ENCODE results near the gene TUBA4B. TPM values are rescaled to one million over a fixed set of nuclear protein-coding genes. Genes with fewer than 3 reads are reported as not detected.

Gene TUBA4B
- total RNA-seq, 4 donors from 2014 or later, result not detected

DNA sequence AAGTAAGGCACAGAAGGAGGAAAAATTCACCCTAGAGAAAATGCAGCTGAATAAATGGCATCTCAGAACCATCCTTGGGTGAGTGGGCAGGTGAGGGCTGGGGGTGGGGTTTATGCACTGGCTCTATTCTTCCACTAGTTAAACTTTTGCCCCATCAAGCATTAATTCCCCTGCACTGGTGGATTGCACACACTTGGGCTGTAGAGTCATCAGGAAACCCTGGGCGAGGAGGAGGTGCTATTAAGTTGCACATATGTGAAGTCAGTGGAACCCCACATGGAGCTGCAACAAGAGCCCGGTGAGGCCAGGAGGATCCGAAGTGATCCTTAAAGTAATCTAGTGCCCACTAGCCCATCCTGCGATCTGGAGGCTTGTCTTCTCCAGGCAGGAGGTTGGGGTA, 19.3 kb downstream of the TUBA4B start:
- Histone ChIP-seq H3K4me3 (no peak overlapping the region), H3K36me3 (no peaks in the 10 kb centered on the region), H3K9me3 (no peaks in the 10 kb centered on the region), H3K27ac (no peak overlapping the region), H3K4me1 (peaks cover 14 to 15% of the 10 kb centered on the region in 2 donors), H3K27me3 (no peaks in the 10 kb centered on the region)
- in situ Hi-C loops (cut with MboI; ENCODE audit: low sequenced_read_pairs in 4 of 4), result loop anchor here in 1 of 4 donors (10.0 kb wide), 1 partner anchor 118 kb away; no protein-coding TSS in a partner anchor
- ATAC-seq (no peak), DNase-seq (no peak)
- intact Hi-C loops (cut with DNase I; ENCODE audit: low total_unique reads), result loop anchor here (10.0 kb wide), 1 partner anchor 988 kb away; no protein-coding TSS in a partner anchor
- TF ChIP-seq POLR2A (IDR thresholded peaks at IDR 0.05) (no peak), CTCF (IDR thresholded peaks at IDR 0.05 in 4 of 5, conservative IDR thresholded peaks at IDR 0.05 in 1 of 5) (no peak)

DNA sequence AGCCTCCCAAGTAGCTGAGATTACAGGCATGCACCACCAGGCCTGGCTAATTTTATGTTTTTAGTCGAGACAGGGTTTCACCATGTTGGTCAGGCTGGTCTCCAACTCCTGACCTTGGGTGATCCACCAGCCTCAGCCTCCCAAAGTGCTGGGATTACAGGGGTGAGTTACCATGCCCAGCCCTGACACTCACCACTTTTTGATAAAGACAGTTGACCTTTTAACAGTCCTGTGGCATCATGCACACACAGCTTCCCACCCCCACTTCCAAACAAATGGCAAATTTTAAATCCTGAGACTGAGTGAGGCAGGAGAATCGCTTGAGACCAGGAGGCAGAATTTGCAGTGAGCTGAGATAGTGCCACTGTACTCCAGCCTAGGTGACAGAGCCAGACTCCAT, 20.0 kb downstream of the TUBA4B start:
- DNase-seq (no peak), ATAC-seq (no peak)
- in situ Hi-C loops (cut with MboI; ENCODE audit: low sequenced_read_pairs in 4 of 4), result loop anchor here in 1 of 4 donors (10.0 kb wide), 1 partner anchor 118 kb away; no protein-coding TSS in a partner anchor
- peak overlapping the region in 1 of 4 donors; percentile 93 for H3K27ac ChIP-seq
- TF ChIP-seq CTCF (IDR thresholded peaks at IDR 0.05 in 4 of 5, conservative IDR thresholded peaks at IDR 0.05 in 1 of 5) (no peak), POLR2A (IDR thresholded peaks at IDR 0.05) (no peak)
- H3K27me3 ChIP-seq, result no peaks in the 10 kb centered on the region
- intact Hi-C loops (cut with DNase I; ENCODE audit: low total_unique reads), result loop anchor here (10.0 kb wide), 1 partner anchor 988 kb away; no protein-coding TSS in a partner anchor
- peaks cover 17 to 18% of the 10 kb centered on the region in 2 donors for H3K4me1 ChIP-seq
- H3K4me3 ChIP-seq, result no peak overlapping the region
- no peaks in the 10 kb centered on the region for H3K9me3 ChIP-seq
- H3K36me3 ChIP-seq, result no peaks in the 10 kb centered on the region

GRCh38 chr2:219273937-219274336, 20.9 kb downstream of the TUBA4B start:
- peak in 1 of 2 donors; percentile 52 for DNase-seq
- H3K4me3 ChIP-seq, result no peak overlapping the region
- H3K27ac ChIP-seq, result peak overlapping the region; percentile 71 to 93 (median 82)
- in situ Hi-C loops (cut with MboI; ENCODE audit: low sequenced_read_pairs in 4 of 4), result loop anchor here in 1 of 4 donors (10.0 kb wide), 1 partner anchor 119 kb away; no protein-coding TSS in a partner anchor
- intact Hi-C loops (cut with DNase I; ENCODE audit: low total_unique reads), result loop anchor here (1.0 to 10.0 kb wide), 2 partner anchors 21 to 989 kb away; partner anchors contain the start of genes TUBA4A and TUBA4B
- TF ChIP-seq POLR2A (IDR thresholded peaks at IDR 0.05) (peak in 1 of 2 donors; percentile 54), CTCF (IDR thresholded peaks at IDR 0.05 in 4 of 5, conservative IDR thresholded peaks at IDR 0.05 in 1 of 5) (no peak)
- H3K27me3 ChIP-seq, result no peaks in the 10 kb centered on the region
- H3K4me1 ChIP-seq, result peaks cover 25 to 27% of the 10 kb centered on the region in 2 donors
- no peaks in the 10 kb centered on the region for H3K36me3 ChIP-seq
- ATAC-seq, result no peak
- H3K9me3 ChIP-seq, result no peaks in the 10 kb centered on the region

GRCh38 chr2:219274361-219274921, 21.4 kb downstream of the TUBA4B start:
- H3K4me1 ChIP-seq, result peaks cover 25 to 27% of the 10 kb centered on the region in 2 donors
- no peaks in the 10 kb centered on the region for H3K9me3 ChIP-seq
- TF ChIP-seq POLR2A (IDR thresholded peaks at IDR 0.05) (no peak), CTCF (IDR thresholded peaks at IDR 0.05 in 4 of 5, conservative IDR thresholded peaks at IDR 0.05 in 1 of 5) (no peak)
- H3K27ac ChIP-seq, result peak overlapping the region; percentile 71 to 93 (median 82)
- peak; percentile 54 to 57 for ATAC-seq
- no peaks in the 10 kb centered on the region for H3K36me3 ChIP-seq
- no peak overlapping the region for H3K4me3 ChIP-seq
- in situ Hi-C loops (cut with MboI; ENCODE audit: low sequenced_read_pairs in 4 of 4), result loop anchor here in 1 of 4 donors (10.0 kb wide), 1 partner anchor 120 kb away; no protein-coding TSS in a partner anchor
- peak; percentile 42 to 68 for DNase-seq
- intact Hi-C loops (cut with DNase I; ENCODE audit: low total_unique reads), result loop anchor here (1.0 to 10.0 kb wide), 2 partner anchors 21 to 990 kb away; partner anchors contain the start of genes TUBA4A and TUBA4B
- H3K27me3 ChIP-seq, result no peaks in the 10 kb centered on the region
